Activated T-cell treated with anti-CD3 and anti-CD28 coated beads for 4 hours (primary cell): Measurements from ENCODE around the gene CACNG8.

ENCODE experiments used
- DNase-seq: peaks from one replicate; pipeline ENCODE4 v3.0.0-alpha.2; 2020

The CACNG8 gene

DNA sequence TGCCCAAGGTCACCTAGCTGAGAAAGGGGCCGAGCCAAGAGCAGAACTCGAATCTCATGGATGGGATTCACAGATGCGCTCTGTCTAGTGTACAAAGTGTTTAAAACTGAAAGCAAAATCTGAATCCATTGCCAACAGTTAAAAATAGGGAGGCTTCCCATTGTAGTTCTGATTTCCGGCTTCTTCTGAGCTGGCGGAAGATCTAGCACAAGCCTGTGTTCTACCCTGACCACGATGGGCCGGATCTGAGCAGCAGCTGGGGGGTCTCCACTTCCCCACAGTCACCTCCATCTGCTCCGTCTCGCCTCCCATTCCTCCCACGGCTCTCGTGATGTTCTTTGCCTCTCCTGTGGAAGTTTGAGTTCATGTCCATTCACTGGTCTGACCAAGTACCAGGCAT lies 2.4 kb downstream of the CACNG8 start:
- no peak for DNase-seq

DNA sequence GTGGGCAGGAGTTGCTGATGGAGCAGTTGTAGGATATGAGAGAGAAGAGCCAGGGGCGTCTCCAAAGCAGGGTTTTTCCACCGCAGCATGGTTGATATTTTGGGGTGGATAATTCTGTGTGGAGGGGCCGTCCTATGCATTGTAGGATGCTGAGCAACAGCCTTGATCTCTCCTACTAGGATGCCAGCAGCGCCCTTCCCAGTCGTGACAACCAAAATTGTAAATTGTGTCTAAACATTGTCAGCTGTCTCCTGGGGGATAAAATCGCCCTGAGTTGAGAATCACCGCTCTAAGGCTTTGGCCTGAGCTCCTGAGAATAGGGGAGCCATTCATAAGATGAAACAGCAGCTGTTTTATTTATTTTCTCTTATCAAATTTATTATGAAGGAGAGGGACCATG lies 4.2 kb downstream of the CACNG8 start:
- no peak for DNase-seq

GRCh38 chr19:53969366-53969765 lies 6.6 kb downstream of the CACNG8 start:
- DNase-seq = no peak

GRCh38 chr19:53971673-53972072 lies 8.9 kb downstream of the CACNG8 start:
- DNase-seq = no peak

- peak; percentile 56 for DNase-seq
Observed at GRCh38 chr19:53977429-53977990, 14.8 kb downstream of the CACNG8 start.

DNA sequence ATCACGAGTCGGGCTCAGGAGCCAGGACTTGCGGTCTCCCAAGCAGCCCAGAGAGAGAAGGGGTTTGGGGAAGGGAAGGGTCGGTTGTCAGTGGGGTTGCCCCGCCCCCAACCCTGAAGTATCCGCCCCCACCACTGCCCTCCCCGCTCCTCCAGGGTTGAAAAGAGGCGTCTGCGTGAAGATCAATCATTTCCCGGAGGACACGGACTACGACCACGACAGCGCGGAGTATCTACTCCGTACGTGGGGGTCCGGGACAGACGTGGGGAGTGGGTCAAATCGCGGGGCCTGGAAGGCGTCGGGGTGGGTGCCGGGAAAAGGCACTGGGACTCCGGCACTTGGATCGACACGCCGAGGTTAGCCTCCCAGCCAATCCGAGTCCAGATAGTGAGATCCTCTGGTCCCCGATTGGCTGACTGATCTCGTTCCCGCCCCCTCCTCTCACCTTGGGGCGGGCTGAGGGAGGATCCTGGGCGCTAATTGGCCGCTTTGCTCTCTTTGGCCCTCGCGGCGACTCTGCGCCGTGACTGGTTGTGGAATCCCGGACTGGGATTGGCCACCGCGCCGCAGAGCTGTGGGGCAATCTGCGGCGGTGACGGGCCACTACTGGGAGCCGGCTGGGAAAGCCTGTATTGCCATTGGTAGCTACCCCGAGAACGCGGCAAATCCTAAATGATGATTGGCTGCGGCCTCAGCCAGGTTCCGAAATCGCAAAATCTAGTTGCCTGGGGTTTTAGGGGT lies 15.4 kb downstream of the CACNG8 start:
- DNase-seq = no peak

DNA sequence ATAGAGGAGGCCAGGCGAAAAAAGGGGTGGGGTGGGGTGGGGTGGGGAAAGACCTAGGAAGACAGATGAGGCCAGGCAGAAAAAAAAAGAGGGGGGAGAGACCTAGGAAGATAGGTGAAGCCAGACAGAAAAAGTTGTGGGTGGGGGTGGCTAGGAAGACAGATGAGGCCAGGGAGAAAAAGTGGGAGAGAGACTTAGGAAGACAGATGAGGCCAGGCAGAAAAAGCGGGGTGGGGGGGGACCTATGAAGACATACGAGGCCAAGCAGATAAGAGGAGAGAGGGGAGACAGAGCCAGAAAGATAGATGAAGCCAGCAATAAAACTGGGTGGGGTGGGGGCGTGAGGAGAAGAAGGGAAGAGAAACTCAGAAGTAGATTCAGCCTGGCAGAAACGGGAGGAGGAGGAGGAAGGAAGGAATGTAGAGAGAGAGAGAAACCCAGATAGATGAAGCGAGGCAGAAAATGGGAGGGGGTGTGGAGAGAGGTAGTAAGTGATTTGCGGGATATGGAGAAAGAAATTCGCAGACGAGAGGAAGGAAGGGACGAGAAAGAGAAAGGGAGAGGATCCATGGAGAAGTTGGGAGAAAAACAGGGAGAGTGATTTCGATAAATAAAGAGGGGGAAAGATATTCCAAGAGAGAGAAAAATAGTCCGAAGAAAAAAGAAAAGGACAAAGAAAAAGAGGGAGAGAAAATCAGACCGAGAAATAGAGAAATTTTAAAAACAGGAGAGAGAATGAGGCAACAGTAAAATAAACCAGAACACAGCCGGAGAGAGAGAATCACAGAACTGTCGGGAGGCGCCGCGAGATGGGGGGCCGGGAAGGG lies 16.5 kb downstream of the CACNG8 start:
- DNase-seq = no peak

- DNase-seq = no peak
Observed at GRCh38 chr19:53980539-53981375, 18.0 kb downstream of the CACNG8 start.

DNA sequence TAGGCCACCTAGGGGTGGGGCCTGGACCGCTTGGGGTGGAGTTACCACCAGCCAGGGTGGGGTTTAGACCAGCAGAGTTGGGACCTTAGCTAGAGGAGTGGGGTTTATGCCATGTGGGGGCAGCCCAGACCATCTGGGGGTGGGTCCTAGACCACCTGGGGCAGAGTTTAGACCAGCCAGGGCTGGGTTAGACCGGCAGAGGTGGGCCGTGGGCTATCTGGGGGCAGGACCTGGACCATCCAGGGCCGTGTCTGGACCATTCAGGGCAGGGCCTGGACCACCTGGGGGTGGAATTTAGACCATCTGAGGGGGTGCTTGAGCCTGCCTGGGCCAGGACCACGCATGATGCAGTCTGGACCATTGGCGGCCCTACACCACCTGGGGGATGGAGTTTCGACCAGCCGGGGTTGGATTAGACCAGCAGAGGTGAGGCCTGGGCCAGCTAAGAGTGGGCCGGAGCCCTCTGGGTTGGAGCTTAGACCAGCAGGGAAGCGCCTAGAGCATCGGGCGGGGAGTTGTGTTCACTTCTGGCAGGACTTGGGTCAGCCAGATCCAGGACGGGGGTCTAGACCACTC lies 18.7 kb downstream of the CACNG8 start:
- no peak for DNase-seq

DNA sequence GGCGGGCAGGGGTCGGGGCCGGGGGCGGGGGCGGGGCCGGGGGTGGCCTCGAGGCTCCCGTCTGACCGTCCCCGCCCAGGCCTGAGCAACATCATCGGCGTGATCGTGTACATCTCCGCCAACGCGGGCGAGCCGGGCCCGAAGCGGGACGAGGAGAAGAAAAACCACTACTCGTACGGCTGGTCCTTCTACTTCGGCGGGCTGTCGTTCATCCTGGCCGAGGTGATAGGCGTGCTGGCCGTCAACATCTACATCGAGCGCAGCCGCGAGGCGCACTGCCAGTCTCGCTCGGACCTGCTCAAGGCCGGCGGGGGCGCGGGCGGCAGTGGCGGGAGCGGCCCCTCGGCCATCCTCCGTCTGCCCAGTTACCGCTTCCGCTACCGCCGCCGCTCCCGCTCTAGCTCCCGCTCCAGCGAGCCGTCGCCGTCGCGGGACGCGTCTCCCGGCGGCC lies 19.3 kb downstream of the CACNG8 start:
- DNase-seq = no peak

DNA sequence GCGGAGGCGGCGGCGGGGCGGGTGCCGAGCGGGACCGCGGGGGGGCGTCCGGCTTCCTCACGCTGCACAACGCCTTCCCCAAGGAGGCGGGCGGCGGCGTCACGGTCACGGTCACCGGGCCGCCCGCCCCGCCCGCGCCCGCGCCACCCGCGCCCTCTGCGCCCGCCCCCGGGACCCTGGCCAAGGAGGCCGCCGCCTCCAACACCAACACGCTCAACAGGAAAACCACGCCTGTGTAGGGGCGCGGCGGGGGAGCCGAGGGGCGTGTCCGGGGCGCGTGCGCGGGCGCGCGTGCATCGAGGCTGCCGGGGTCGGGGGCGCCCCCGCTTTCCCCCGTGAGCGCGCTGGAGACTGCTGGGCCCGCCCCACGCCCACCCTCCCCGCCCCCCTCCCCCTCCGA lies 19.9 kb downstream of the CACNG8 start:
- no peak for DNase-seq

GRCh38 chr19:53983457-53984289 lies 20.9 kb downstream of the CACNG8 start:
- DNase-seq = no peak

DNA sequence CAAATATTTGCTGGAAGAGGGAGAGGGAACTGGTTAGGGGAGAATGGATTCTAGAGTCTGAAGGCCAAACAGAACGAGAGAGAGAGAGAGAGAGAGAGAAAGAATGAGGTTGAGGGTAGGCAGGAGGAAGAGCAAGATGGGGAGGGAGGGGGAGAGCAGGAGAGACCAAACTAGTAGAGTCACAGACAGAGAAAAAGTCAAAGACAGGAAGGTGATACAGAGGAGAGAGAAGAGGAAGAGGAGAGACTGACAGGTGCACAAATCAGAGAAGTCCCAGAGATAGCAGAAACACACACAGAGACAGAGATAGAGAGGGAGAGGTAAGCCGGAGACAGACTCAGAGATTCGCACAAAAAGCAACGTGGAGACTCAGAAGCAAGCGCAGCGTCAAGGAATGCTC lies 23.1 kb downstream of the CACNG8 start:
- DNase-seq = no peak

- DNase-seq = no peak
Observed at GRCh38 chr19:53988981-53989380, 26.2 kb downstream of the CACNG8 start.

DNA sequence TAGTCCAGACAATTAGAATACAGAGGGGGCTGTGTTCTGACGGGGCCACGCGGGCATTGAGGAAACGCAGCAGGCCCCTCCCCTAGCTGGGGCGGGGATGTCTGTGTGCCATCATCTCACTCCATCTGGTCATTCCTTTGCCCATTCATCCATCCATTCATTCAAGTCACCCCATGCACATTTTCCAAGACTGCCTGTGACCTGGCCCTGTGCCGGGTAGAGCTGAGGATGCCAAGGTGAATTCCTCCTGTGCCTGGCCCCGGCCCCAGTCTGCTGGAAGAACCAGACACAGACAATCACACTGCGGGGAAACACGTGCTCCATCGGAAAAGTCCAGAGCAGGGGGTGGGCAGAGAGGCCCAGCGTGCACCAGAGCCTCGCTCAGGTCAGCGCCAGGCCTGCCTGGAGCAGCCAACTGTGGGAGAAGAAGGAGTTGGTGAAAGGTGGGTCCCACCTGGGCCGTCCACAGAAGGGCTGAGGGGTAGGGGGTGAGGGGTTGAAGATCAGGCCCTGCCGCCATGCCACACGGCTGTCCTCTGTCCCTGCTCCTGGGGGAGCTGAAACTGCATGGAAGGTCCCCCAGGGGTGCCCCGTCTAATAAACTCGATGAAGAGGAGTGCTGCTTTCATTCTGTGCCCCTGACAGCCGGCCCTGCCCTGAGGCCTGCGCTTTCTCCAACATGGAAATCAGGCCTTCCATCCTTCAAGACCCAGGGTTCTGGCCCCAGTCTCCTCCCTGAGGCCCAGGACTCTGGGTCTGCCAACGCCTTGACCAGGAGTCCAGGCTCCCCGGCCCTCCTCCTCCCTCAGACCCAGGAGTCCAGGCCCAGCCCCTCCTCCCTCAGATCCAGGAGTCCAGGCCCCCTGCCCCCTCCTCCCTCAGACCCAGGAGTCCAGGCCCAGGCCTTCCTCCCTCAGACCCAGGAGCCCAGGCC lies 27.1 kb downstream of the CACNG8 start:
- no peak for DNase-seq

DNA sequence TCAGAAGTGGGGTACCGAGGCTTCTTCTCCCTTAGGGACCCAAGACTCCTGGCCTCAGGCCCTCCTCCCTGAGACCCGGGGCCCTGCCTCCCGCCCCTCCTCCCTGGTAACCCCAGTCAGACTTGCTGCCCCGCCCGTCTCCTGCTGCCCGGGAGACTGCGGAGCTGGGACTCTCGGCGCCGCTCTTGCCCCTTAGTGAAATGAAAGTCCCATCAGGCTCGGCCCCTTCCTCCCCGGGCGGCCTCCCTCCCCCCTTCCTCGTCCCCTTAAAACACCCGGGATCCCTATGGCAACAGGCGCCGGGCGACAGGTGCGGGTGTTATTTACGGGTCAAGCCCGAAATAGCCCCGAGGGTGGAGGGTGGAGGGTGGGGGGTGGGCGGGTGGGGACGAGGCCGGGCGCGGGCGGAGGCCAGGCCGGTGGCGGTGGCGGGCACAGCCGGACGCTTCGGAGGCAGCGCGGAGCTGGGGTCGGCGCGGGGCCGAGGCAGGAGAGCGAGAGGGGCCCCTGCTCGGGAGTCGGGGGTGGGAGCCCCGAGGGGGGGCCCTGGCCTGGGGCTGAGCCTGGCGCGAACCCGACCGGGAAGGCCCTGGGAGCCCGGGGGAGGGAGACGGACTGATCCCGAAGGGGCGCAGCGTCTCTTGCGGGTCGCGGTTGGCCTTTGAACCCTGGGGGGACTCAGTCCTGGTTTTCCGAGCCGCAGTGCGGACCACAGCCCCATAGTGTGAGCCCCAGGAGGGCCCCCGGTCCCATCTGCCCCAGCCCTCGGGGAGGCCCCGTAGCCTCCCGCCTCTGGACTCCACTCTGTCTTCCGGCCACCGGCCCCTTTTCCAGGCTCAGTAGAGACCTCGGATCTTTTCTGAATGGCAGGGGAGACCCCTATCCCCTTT lies 28.7 kb downstream of the CACNG8 start, which contains the start of gene CACNG6:
Gene CACNG6, plus strand, starts transcription at position 414 of the 890 bp plus-strand sequence. CDS start 1,241 bp downstream, outside the sequence.
- DNase-seq = no peak

DNA sequence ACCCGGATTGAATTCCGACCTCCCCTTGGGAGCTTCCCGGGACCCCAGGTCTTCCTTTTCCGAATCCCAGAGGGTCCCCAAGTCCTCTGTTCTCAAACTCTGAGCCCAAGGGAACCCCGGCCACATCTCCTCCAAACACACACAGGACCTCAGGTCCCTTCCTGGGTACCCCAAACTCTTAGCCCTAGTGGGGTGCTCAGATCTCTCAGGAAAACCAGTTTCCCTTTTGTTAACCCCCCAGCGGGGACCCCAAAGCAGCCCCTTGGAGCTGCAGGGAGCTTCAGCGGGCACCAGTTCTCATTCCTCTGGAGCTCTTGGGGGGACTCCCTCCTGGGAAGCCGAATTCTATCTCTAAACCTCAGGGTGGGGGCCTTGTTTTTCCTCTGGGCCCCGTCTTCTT lies 29.5 kb downstream of the CACNG8 start:
- DNase-seq = no peak

- DNase-seq = no peak
Observed at GRCh38 chr19:53992815-53993214, 30.1 kb downstream of the CACNG8 start.

GRCh38 chr19:53993448-53993847 lies 30.7 kb downstream of the CACNG8 start:
- DNase-seq = no peak
